Smooth muscle cell (in vitro differentiated cells): ENCODE data around the gene GPSM1. TPM values are rescaled to one million over a fixed set of nuclear protein-coding genes. Genes with fewer than 3 reads are reported as not detected.

Experiments
- DNase-seq: peaks from one replicate; lab custom pipeline; 2025; ENCODE audit not compliant: unreplicated experiment; lab: John Stamatoyannopoulos, UW
- H2AFZ ChIP-seq: fragments of 200-600 bp; sonication (generic); 2 replicates; pipeline ENCODE4 v1.6.0; 2016; ENCODE audit warnings: antibody characterized with exemption, low read depth, mild to moderate bottlenecking
- H3F3A ChIP-seq: fragments of 200-600 bp; sonication (generic); 2 replicates; pipeline ENCODE4 v1.6.0; 2017; ENCODE audit warnings: antibody characterized with exemption, low read depth
- H3K27ac ChIP-seq: fragments of 200-600 bp; sonication (generic); 2 replicates; pipeline ENCODE4 v1.5.1; 2016; ENCODE audit warnings: low read depth, mild to moderate bottlenecking
- H3K27me3 ChIP-seq: fragments of 200-600 bp; sonication (generic); 2 replicates; pipeline ENCODE4 v1.6.1; 2016; ENCODE audit warnings: low read depth, mild to moderate bottlenecking
- H3K36me3 ChIP-seq: fragments of 200-600 bp; sonication (generic); 2 replicates; pipeline ENCODE4 v1.5.1; 2016; ENCODE audit warnings: low read depth
- H3K4me1 ChIP-seq: fragments of 200-600 bp; sonication (generic); 2 replicates; pipeline ENCODE4 v1.5.1; 2016; ENCODE audit warnings: low read depth
- H3K4me2 ChIP-seq: fragments of 200-600 bp; sonication (generic); 2 replicates; pipeline ENCODE4 v1.6.0; 2016; ENCODE audit warnings: mild to moderate bottlenecking
- H3K4me3 ChIP-seq: fragments of 200-600 bp; sonication (generic); 2 replicates; pipeline ENCODE4 v1.5.1; 2016; ENCODE audit warnings: mild to moderate bottlenecking
- H3K79me2 ChIP-seq: fragments of 200-600 bp; sonication (generic); 2 replicates; pipeline ENCODE4 v1.6.0; 2016; ENCODE audit warnings: low read depth, mild to moderate bottlenecking
- H3K9ac ChIP-seq: fragments of 200-600 bp; sonication (generic); 2 replicates; pipeline ENCODE4 v1.6.0; 2016; ENCODE audit warnings: low read depth
- H3K9me3 ChIP-seq: fragments of 200-600 bp; sonication (generic); replicated peaks from 2 replicates; pipeline ENCODE4 v1.5.1; 2016; ENCODE audit warnings: low read depth
- H4K20me1 ChIP-seq: fragments of 200-600 bp; sonication (generic); 2 replicates; pipeline ENCODE4 v1.6.0; 2016; ENCODE audit warnings: low read depth
- WGBS: methylation state at CpG from one replicate; pipeline ENCODE4 v1.1.7; 2016; ENCODE audit warnings: low lambda C conversion rate; 5-methylcytosine and 5-hydroxymethylcytosine counted together
- polyA plus RNA-seq: library from polyadenylated mRNA; unstranded; fragments of >200 nt; fragmentation: Nextera tagmentation; extraction: Ambion mirVana; gene quantifications from 2 replicates; pipeline ENCODE4 v1.2.1, GENCODE V29; 2016
- total RNA-seq: library from RNA; depleted of rRNA; stranded (reverse); fragments of >200 nt; gene quantifications from 2 replicates; pipeline ENCODE4 v1.2.3, GENCODE V29; 2014
- TF ChIP-seq, protein P1 (sequence below): fragments of 200-600 bp; sonication (generic); IDR thresholded peaks from 2 replicates; pipeline ENCODE4 v1.5.1; 2017; ENCODE audit warnings: borderline replicate concordance, mild to moderate bottlenecking, antibody characterized with exemption; ENCODE audit not compliant: insufficient read depth, poor library complexity, severe bottlenecking

GPSM1 gene
- total and polyA plus RNA-seq, 2 experiments from 2014 or later: 21.1 to 45.9 TPM

DNA sequence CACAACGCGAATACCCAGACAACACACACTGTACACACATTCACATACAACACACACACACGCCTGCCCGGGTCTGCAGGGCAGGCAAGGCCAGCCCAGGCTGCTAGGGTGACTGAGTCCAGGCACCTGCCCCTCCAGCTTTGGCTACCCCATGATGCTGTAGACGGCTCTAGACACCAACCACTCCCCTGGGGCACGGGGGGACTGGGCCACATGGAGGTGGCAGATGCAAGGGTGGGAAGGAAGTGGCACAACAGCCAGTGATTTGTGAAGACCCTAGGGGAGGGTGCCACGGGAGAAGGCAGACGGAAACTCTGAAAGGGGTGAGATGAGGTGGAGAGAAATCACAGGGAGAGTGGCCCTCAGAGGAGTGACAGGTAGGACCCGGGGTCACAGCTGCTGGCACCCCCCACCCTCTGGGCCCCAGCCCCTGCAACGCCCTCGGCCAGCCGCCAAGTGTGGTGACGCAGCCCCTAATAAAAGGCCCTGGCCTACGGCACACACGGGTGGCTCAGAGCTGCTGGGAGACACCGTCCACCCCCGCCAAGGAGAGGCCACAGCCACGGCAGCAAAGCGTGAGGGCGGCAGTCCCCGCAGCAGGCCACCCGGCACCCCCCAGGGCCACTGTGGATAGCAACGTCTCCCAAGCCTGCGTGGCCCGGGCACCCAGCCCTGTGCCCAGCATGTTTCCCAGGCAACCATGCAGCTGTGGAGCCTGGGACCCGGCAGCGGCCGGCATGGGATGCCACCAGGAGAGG, 16.9 kb upstream of the GPSM1 start:
- TF ChIP-seq, protein P1, sequence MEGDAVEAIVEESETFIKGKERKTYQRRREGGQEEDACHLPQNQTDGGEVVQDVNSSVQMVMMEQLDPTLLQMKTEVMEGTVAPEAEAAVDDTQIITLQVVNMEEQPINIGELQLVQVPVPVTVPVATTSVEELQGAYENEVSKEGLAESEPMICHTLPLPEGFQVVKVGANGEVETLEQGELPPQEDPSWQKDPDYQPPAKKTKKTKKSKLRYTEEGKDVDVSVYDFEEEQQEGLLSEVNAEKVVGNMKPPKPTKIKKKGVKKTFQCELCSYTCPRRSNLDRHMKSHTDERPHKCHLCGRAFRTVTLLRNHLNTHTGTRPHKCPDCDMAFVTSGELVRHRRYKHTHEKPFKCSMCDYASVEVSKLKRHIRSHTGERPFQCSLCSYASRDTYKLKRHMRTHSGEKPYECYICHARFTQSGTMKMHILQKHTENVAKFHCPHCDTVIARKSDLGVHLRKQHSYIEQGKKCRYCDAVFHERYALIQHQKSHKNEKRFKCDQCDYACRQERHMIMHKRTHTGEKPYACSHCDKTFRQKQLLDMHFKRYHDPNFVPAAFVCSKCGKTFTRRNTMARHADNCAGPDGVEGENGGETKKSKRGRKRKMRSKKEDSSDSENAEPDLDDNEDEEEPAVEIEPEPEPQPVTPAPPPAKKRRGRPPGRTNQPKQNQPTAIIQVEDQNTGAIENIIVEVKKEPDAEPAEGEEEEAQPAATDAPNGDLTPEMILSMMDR: no peak
- H3K9ac ChIP-seq: no peak overlapping the region
- H3K4me3 ChIP-seq: no peak overlapping the region
- no peaks in the 10 kb centered on the region for H3F3A ChIP-seq
- H3K79me2 ChIP-seq: no peaks in the 10 kb centered on the region
- no peaks in the 10 kb centered on the region for H4K20me1 ChIP-seq
- H3K4me2 ChIP-seq: no peak overlapping the region
- 91% methylated on average over 26 of the region's 28 CpGs for WGBS
- no peak for DNase-seq
- no peaks in the 10 kb centered on the region for H3K4me1 ChIP-seq
- no peak overlapping the region for H3K27ac ChIP-seq
- no peaks in the 10 kb centered on the region for H3K36me3 ChIP-seq
- no peaks in the 10 kb centered on the region for H3K9me3 ChIP-seq
- no peak overlapping the region for H2AFZ ChIP-seq
- no peaks in the 10 kb centered on the region for H3K27me3 ChIP-seq

DNA sequence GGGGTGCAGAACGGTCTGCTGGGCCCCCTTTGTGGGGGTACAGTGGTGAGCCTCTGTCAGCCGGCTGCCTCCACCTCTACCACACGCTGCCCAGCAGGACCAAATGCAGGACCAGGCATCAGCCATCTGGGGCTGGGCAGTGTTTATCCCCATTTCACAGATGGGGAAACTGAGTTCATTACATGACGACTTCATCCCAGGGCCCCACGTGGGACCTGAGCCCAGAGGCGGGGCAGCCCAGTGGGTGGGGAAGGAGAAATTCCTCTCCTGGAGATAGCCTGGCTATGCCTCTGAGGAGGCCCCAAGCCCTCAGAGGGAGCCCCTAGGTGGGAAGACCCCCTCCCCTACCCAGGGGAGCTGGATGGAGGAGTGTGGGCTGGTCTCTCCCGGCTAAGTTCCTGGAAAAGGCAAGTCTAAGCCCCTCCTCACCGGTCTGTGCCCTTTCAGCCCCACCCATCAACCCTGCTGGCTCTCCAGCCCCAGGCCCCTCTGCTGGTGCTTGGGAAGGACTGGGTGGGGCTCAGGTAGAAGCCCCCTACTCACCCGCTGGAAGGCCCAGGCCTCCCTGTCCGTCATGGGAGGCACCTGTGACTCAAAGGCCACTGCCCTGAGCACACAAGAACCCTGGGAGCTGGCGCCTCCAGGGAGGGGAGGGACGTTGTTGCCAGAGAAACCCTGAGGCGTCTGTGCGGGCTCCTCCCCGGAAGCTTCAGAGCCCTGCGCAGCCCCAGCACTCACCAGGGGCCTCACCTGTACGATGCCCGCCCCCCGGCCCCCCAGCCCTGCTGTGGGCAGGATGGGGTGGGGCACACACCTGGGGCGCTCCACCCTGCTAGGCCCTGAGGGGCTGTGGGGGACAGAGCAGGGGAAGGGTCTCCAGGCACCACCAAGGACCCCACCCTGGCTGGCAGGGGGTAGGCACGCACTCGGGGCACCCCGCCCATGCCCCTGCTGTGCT, 16.0 kb upstream of the GPSM1 start:
- H3K9me3 ChIP-seq: no peaks in the 10 kb centered on the region
- no peaks in the 10 kb centered on the region for H3K4me1 ChIP-seq
- H2AFZ ChIP-seq: no peak overlapping the region
- H3K4me2 ChIP-seq: no peak overlapping the region
- H3K9ac ChIP-seq: no peak overlapping the region
- no peaks in the 10 kb centered on the region for H3K36me3 ChIP-seq
- TF ChIP-seq, protein P1: no peak
- no peak overlapping the region for H3K4me3 ChIP-seq
- H3K79me2 ChIP-seq: no peaks in the 10 kb centered on the region
- 80% methylated on average over 19 of the region's 23 CpGs for WGBS
- no peaks in the 10 kb centered on the region for H3K27me3 ChIP-seq
- no peak overlapping the region for H3K27ac ChIP-seq
- no peaks in the 10 kb centered on the region for H3F3A ChIP-seq
- no peaks in the 10 kb centered on the region for H4K20me1 ChIP-seq
- no peak for DNase-seq

DNA sequence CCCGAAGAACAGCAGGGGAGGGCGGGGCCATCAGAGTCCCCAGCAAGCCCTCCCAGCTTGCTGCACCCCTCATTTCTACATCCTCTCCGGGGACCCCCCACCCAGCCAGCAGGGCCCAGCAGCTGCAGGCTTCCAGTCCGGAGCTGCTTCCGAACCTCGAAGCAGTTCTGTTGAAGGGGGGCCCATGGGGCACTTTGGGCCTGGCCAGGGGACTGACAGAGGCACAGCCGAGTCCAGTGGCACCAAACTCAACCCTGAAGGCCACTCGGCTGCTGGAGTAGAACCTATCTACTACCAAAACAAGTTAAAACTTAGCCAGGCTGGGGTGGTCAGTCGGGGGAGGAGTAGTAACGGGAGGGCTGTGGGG, 15.3 kb upstream of the GPSM1 start:
- WGBS: 85% methylated on average over 10 of the region's 10 CpGs
- no peak for DNase-seq
- Histone ChIP-seq H3K4me1 (no peaks in the 10 kb centered on the region), H3K9ac (no peak overlapping the region), H3F3A (no peaks in the 10 kb centered on the region), H3K79me2 (no peaks in the 10 kb centered on the region), H3K4me3 (no peak overlapping the region), H3K36me3 (no peaks in the 10 kb centered on the region), H3K9me3 (no peaks in the 10 kb centered on the region), H3K27ac (no peak overlapping the region), H3K27me3 (no peaks in the 10 kb centered on the region), H4K20me1 (no peaks in the 10 kb centered on the region), H3K4me2 (no peak overlapping the region), H2AFZ (no peak overlapping the region)
- TF ChIP-seq, protein P1: no peak
